HepG2 (cell line): ENCODE results near the gene CENPM. TPM values are rescaled to one million over a fixed set of nuclear protein-coding genes. Genes with fewer than 3 reads are reported as not detected.

Source experiments
- HES4 ChIP-seq: sonication (generic); formaldehyde crosslinking; IDR thresholded peaks from 2 replicates; pipeline ENCODE4 v1.9.0; 2021; ENCODE audit warnings: mild to moderate bottlenecking, missing genetic modification reagents, borderline replicate concordance
- JUND ChIP-seq: sonication (generic); formaldehyde crosslinking; IDR thresholded peaks from 2 replicates; pipeline ENCODE4 v1.8.0; 2022; ENCODE audit warnings: mild to moderate bottlenecking, missing genetic modification reagents
- KLF16 ChIP-seq, 2 experiments: sonication (generic) in 1 of 2; formaldehyde crosslinking in 1 of 2; IDR thresholded peaks; 2 replicates each; pipeline versions ENCODE4 v1.6.1 to v1.8.0; 2016 to 2023; ENCODE audit warnings: missing genetic modification reagents in 2 of 2, missing compliant biosample characterization in 1 of 2
- NR2F6 ChIP-seq, 2 experiments: IDR thresholded peaks; 2 replicates each; pipeline ENCODE4 v1.6.1; 2016; ENCODE audit warnings: antibody characterized with exemption in 1 of 2, mild to moderate bottlenecking in 1 of 2
- PRMT3 ChIP-seq: sonication (generic); formaldehyde crosslinking; IDR thresholded peaks from 2 replicates; pipeline ENCODE4 v1.8.1; 2022; ENCODE audit warnings: low read depth, mild to moderate bottlenecking, moderate library complexity, missing genetic modification reagents, borderline replicate concordance
- SMAD9 ChIP-seq: sonication (generic); formaldehyde crosslinking; IDR thresholded peaks from 2 replicates; pipeline ENCODE4 v1.5.1; 2020; ENCODE audit warnings: mild to moderate bottlenecking, missing genetic modification reagents
- SOX13 ChIP-seq, 3 experiments: fragments of 450-650 bp in 1 of 3; sonication (generic) in 1 of 3; formaldehyde crosslinking in 1 of 3; IDR thresholded peaks in 2 of 3; conservative IDR thresholded peaks in 1 of 3; 2 replicates each; pipeline versions ENCODE4 v1.5.0 to v1.6.1; 2016 to 2020; ENCODE audit warnings: antibody characterized with exemption in 1 of 3, mild to moderate bottlenecking in 1 of 3, missing compliant biosample characterization in 1 of 3, missing genetic modification reagents in 1 of 3, moderate library complexity in 1 of 3
- SRSF4 ChIP-seq: fragments of 200-400 bp; formaldehyde crosslinking; IDR thresholded peaks from one replicate; pipeline ENCODE4 v1.6.1; 2018; ENCODE audit warnings: mild to moderate bottlenecking, low read depth, low read length, moderate library complexity; ENCODE audit not compliant: poor library complexity, severe bottlenecking
- TARDBP ChIP-seq: sonication (generic); formaldehyde crosslinking; IDR thresholded peaks from 2 replicates; pipeline ENCODE4 v1.8.0; 2022; ENCODE audit warnings: mild to moderate bottlenecking, missing genetic modification reagents
- TCF12 ChIP-seq, 2 experiments: fragments of 450-650 bp in 1 of 2; sonication (generic) in 1 of 2; formaldehyde crosslinking in 1 of 2; IDR thresholded peaks; 2 replicates each; pipeline versions ENCODE4 v1.6.1 to v1.8.0; 2017 to 2022; ENCODE audit warnings: antibody characterized with exemption in 1 of 2, mild to moderate bottlenecking in 1 of 2, missing genetic modification reagents in 1 of 2, moderate library complexity in 1 of 2
- TSC22D2 ChIP-seq: sonication (generic); formaldehyde crosslinking; IDR thresholded peaks from 2 replicates; pipeline ENCODE4 v1.5.1; 2020; ENCODE audit warnings: missing genetic modification reagents, mild to moderate bottlenecking, borderline replicate concordance
- ZBTB38 ChIP-seq: sonication (generic); formaldehyde crosslinking; IDR thresholded peaks from 2 replicates; pipeline ENCODE4 v1.5.1; 2020; ENCODE audit warnings: mild to moderate bottlenecking, missing genetic modification reagents
- ZC3H4 ChIP-seq: sonication (generic); formaldehyde crosslinking; IDR thresholded peaks from 2 replicates; pipeline ENCODE4 v1.4.0; 2020; ENCODE audit warnings: missing genetic modification reagents, borderline replicate concordance
- ZFP62 ChIP-seq: sonication (generic); formaldehyde crosslinking; IDR thresholded peaks from 2 replicates; pipeline ENCODE4 v1.4.0; 2020; ENCODE audit warnings: missing genetic modification reagents
- ZIK1 ChIP-seq: sonication (generic); formaldehyde crosslinking; IDR thresholded peaks from 2 replicates; pipeline ENCODE4 v1.5.0; 2020; ENCODE audit warnings: mild to moderate bottlenecking, low read depth, missing genetic modification reagents, borderline replicate concordance
- ZNF468 ChIP-seq: sonication (generic); formaldehyde crosslinking; IDR thresholded peaks from 2 replicates; pipeline ENCODE4 v1.8.0; 2022; ENCODE audit warnings: mild to moderate bottlenecking, moderate library complexity, missing genetic modification reagents
- polyA plus RNA-seq, 8 experiments: library from polyadenylated mRNA; depleted of rRNA in 3 of 8; stranded (reverse) in 7 of 8; unstranded in 1 of 8; fragments of >200 nt; fragmentation: Illumina TruSeq in 4 of 8; extraction: Trizol in 4 of 8; gene quantifications; 2 replicates each; pipeline versions ENCODE4 v1.2.1 to v1.2.3, GENCODE V29; 2011 to 2016; ENCODE audit warnings: low read depth in 4 of 8, missing spikeins in 1 of 8, mixed read lengths in 1 of 8; ENCODE audit not compliant: insufficient read depth in 1 of 8
- total RNA-seq, 5 experiments: library from RNA; depleted of rRNA; stranded (reverse); fragments of >200 nt; fragmentation: Illumina TruSeq; extraction: Trizol; gene quantifications; 2 replicates each; pipeline ENCODE4 v1.2.3, GENCODE V29; 2016; ENCODE audit warnings: low read depth in 1 of 5
- TF ChIP-seq, protein P1 (sequence below): sonication (generic); formaldehyde crosslinking; IDR thresholded peaks from 2 replicates; pipeline ENCODE4 v1.4.0; 2020; ENCODE audit warnings: missing genetic modification reagents, low read depth, mild to moderate bottlenecking, borderline replicate concordance
- TF ChIP-seq, protein P2 (sequence below): sonication (generic); formaldehyde crosslinking; IDR thresholded peaks from 2 replicates; pipeline ENCODE4 v1.5.0; 2020; ENCODE audit warnings: mild to moderate bottlenecking, missing genetic modification reagents
- TF ChIP-seq, protein P3 (sequence below): sonication (generic); formaldehyde crosslinking; IDR thresholded peaks from 2 replicates; pipeline ENCODE4 v1.4.0; 2020; ENCODE audit warnings: missing genetic modification reagents; ENCODE audit errors: not compliant biosample characterization
- TF ChIP-seq, protein P4 (sequence below): sonication (generic); formaldehyde crosslinking; IDR thresholded peaks from 2 replicates; pipeline ENCODE4 v1.4.0; 2020; ENCODE audit warnings: missing genetic modification reagents
- TF ChIP-seq, protein P5 (sequence below): sonication (generic); formaldehyde crosslinking; IDR thresholded peaks from 2 replicates; pipeline ENCODE4 v1.5.0; 2020; ENCODE audit warnings: missing genetic modification reagents

Gene CENPM
- total and polyA plus RNA-seq, 2 of the 13 experiments (the other 11 are each of a cell fraction or from before 2014, with no cell fraction given): 11.2 to 37.3 TPM

DNA sequence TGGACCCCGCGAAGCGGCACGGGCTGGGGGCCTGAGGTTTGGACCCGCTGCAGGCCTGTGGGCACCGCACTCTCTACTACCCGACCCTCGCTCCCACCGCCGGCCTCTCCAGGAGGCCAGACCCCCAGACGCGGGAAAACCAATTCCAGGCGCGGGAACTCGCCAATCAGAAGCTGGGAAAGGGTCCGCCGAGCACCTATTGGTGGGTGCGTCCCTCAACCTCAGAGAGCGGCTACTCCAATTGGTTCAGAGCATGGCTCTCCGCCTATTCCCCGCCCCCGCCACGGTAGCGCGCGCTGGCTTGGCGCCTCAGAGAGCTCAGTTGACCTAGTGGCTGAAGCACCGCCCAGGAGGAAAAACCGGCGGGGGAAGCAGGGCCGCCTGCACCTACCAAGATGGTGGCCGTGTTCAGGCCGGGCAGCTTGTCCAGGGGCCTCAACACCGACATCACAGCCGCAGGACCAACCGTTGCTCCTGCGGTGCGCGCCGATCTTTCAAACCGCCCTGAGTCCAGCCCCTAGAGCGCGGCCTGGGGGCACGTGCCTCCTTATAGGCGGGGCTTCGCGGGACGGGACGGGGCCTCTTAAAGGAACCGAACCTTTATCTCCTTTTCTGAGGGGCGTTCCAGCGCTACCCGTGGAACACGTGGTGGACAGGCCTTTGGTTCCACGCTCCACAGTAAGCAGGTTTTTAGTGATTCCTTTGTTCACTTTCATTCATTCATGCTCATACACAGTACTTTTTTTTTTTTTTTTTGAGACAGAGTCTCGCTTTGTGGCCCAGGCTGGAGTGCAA lies at the start of gene CENPM (continued):
- TF ChIP-seq SOX13 (IDR thresholded peaks at IDR 0.05) (no peak), SOX13 (CRISPR knock-in tag; conservative IDR thresholded peaks at IDR 0.05 in 1 of 2, IDR thresholded peaks at IDR 0.05 in 1 of 2) (0 out of 4 replicates have a peak, but pooled peaks of 1 of the 2 experiments have one; percentile 11), SRSF4 (no peak), TSC22D2 (CRISPR knock-in tag) (no peak), KLF16 (CRISPR knock-in tag; IDR thresholded peaks at IDR 0.05) (peak in 1 of 2 experiments; percentile 31; a peak in 1 of 4 replicates), ZBTB38 (CRISPR knock-in tag) (no peak; the same call in 1 of the 2 replicates), ZIK1 (CRISPR knock-in tag) (peak; percentile 46; the same call in 1 of the 2 replicates), JUND (CRISPR knock-in tag) (no peak), SMAD9 (CRISPR knock-in tag) (0 out of 2 replicates have a peak, but pooled peaks have one; percentile 1), TCF12 (IDR thresholded peaks at IDR 0.05) (no peak), TCF12 (CRISPR knock-in tag; IDR thresholded peaks at IDR 0.05) (no peak; the same call in none of the 2 replicates), ZC3H4 (CRISPR knock-in tag) (no peak), TARDBP (CRISPR knock-in tag) (peak; percentile 55; the same call in 1 of the 2 replicates), HES4 (CRISPR knock-in tag) (peak; percentile 37; the same call in 1 of the 2 replicates), ZNF468 (CRISPR knock-in tag) (peak; percentile 84; the same call in 1 of the 2 replicates), PRMT3 (CRISPR knock-in tag) (peak; percentile 78; the same call in 1 of the 2 replicates), ZFP62 (CRISPR knock-in tag) (no peak), NR2F6 (IDR thresholded peaks at IDR 0.05) (no peak; the same call in 1 of the 2 replicates), NR2F6 (CRISPR knock-in tag; IDR thresholded peaks at IDR 0.05) (0 out of 2 replicates have a peak, but pooled peaks have one; percentile 10)
- TF ChIP-seq, protein P1, sequence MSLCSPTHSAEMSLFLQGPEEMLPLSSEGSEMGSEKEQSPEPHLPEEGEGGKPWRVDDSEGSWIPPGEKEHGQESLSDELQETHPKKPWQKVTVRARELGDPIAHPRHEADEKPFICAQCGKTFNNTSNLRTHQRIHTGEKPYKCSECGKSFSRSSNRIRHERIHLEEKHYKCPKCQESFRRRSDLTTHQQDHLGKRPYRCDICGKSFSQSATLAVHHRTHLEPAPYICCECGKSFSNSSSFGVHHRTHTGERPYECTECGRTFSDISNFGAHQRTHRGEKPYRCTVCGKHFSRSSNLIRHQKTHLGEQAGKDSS: 0 out of 2 replicates have a peak, but pooled peaks have one; percentile 54
- TF ChIP-seq, protein P2, sequence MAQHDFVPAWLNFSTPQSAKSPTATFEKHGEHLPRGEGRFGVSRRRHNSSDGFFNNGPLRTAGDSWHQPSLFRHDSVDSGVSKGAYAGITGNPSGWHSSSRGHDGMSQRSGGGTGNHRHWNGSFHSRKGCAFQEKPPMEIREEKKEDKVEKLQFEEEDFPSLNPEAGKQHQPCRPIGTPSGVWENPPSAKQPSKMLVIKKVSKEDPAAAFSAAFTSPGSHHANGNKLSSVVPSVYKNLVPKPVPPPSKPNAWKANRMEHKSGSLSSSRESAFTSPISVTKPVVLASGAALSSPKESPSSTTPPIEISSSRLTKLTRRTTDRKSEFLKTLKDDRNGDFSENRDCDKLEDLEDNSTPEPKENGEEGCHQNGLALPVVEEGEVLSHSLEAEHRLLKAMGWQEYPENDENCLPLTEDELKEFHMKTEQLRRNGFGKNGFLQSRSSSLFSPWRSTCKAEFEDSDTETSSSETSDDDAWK (CRISPR knock-in tag): no peak
- TF ChIP-seq, protein P3, sequence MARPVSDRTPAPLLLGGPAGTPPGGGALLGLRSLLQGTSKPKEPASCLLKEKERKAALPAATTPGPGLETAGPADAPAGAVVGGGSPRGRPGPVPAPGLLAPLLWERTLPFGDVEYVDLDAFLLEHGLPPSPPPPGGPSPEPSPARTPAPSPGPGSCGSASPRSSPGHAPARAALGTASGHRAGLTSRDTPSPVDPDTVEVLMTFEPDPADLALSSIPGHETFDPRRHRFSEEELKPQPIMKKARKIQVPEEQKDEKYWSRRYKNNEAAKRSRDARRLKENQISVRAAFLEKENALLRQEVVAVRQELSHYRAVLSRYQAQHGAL: peak; percentile 22
- TF ChIP-seq, protein P4, sequence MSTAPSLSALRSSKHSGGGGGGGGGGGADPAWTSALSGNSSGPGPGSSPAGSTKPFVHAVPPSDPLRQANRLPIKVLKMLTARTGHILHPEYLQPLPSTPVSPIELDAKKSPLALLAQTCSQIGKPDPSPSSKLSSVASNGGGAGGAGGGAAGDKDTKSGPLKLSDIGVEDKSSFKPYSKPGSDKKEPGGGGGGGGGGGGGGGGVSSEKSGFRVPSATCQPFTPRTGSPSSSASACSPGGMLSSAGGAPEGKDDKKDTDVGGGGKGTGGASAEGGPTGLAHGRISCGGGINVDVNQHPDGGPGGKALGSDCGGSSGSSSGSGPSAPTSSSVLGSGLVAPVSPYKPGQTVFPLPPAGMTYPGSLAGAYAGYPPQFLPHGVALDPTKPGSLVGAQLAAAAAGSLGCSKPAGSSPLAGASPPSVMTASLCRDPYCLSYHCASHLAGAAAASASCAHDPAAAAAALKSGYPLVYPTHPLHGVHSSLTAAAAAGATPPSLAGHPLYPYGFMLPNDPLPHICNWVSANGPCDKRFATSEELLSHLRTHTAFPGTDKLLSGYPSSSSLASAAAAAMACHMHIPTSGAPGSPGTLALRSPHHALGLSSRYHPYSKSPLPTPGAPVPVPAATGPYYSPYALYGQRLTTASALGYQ (CRISPR knock-in tag): 0 out of 2 replicates have a peak, but pooled peaks have one; percentile 60
- TF ChIP-seq, protein P5, sequence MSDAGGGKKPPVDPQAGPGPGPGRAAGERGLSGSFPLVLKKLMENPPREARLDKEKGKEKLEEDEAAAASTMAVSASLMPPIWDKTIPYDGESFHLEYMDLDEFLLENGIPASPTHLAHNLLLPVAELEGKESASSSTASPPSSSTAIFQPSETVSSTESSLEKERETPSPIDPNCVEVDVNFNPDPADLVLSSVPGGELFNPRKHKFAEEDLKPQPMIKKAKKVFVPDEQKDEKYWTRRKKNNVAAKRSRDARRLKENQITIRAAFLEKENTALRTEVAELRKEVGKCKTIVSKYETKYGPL: no peak
